ENCODE data around the gene SLC35F4. TPM values are rescaled to one million over a fixed set of nuclear protein-coding genes. Genes with fewer than 3 reads are reported as not detected.

Gene SLC35F4
- total RNA-seq, 1 donor from 2014 or later = not detected

GRCh38 chr14:57660208-57660607 is 205.7 kb downstream of the SLC35F4 start:
- Histone ChIP-seq H3K36me3 (ENCODE audit: control insufficient read depth in 3 of 3, insufficient read depth in 3 of 3, low read length in 3 of 3) (no peaks in the 10 kb centered on the region), H3K9ac (ENCODE audit: low read depth in 1 of 3, low read length in 3 of 3) (no peak overlapping the region), H3K27me3 (ENCODE audit: control insufficient read depth in 3 of 3, insufficient read depth in 3 of 3, low read length in 3 of 3) (no peaks in the 10 kb centered on the region)

GRCh38 chr14:57659052-57659451 is 206.8 kb downstream of the SLC35F4 start:
- Histone ChIP-seq H3K4me3 (ENCODE audit: low read length in 3 of 3) (no peak overlapping the region), H3K36me3 (ENCODE audit: control insufficient read depth in 3 of 3, insufficient read depth in 3 of 3, low read length in 3 of 3) (no peaks in the 10 kb centered on the region)

More at GRCh38 chr14:57660208-57660607, 205.7 kb downstream of the SLC35F4 start:
- Histone ChIP-seq H3K27ac (ENCODE audit: low read depth, low read length) (no peak overlapping the region), H3K9me3 (ENCODE audit: control insufficient read depth in 3 of 3, low read length in 3 of 3) (peaks cover 0 to 4% (median 4%) of the 10 kb centered on the region in 3 donors), H3K4me1 (ENCODE audit: control insufficient read depth in 3 of 3, insufficient read depth in 3 of 3, low read length in 3 of 3) (no peaks in the 10 kb centered on the region), H3K4me3 (ENCODE audit: low read length in 3 of 3) (no peak overlapping the region)

GRCh38 chr14:57657487-57657886 is 208.4 kb downstream of the SLC35F4 start:
- no peaks in the 10 kb centered on the region for H3K27me3 ChIP-seq (ENCODE audit: control insufficient read depth in 3 of 3, insufficient read depth in 3 of 3, low read length in 3 of 3)
- no peaks in the 10 kb centered on the region for H3K4me1 ChIP-seq (ENCODE audit: control insufficient read depth in 3 of 3, insufficient read depth in 3 of 3, low read length in 3 of 3)
- H3K4me3 ChIP-seq (ENCODE audit: low read length in 3 of 3) = no peak overlapping the region
- peaks cover 0 to under 1% (median 0%) of the 10 kb centered on the region in 3 donors for H3K9me3 ChIP-seq (ENCODE audit: control insufficient read depth in 3 of 3, low read length in 3 of 3)
- no peak overlapping the region for H3K27ac ChIP-seq (ENCODE audit: low read depth, low read length)
- H3K9ac ChIP-seq (ENCODE audit: low read depth in 1 of 3, low read length in 3 of 3) = no peak overlapping the region
- no peaks in the 10 kb centered on the region for H3K36me3 ChIP-seq (ENCODE audit: control insufficient read depth in 3 of 3, insufficient read depth in 3 of 3, low read length in 3 of 3)

More at GRCh38 chr14:57659052-57659451, 206.8 kb downstream of the SLC35F4 start:
- no peak overlapping the region for H3K27ac ChIP-seq (ENCODE audit: low read depth, low read length)
- no peak overlapping the region for H3K9ac ChIP-seq (ENCODE audit: low read depth in 1 of 3, low read length in 3 of 3)
- H3K27me3 ChIP-seq (ENCODE audit: control insufficient read depth in 3 of 3, insufficient read depth in 3 of 3, low read length in 3 of 3) = no peaks in the 10 kb centered on the region
- H3K9me3 ChIP-seq (ENCODE audit: control insufficient read depth in 3 of 3, low read length in 3 of 3) = peaks cover 0 to 4% (median 4%) of the 10 kb centered on the region in 3 donors
- no peaks in the 10 kb centered on the region for H3K4me1 ChIP-seq (ENCODE audit: control insufficient read depth in 3 of 3, insufficient read depth in 3 of 3, low read length in 3 of 3)

- no peaks in the 10 kb centered on the region for H3K4me1 ChIP-seq (ENCODE audit: control insufficient read depth in 3 of 3, insufficient read depth in 3 of 3, low read length in 3 of 3)
- no peak overlapping the region for H3K9ac ChIP-seq (ENCODE audit: low read depth in 1 of 3, low read length in 3 of 3)
- no peak overlapping the region for H3K27ac ChIP-seq (ENCODE audit: low read depth, low read length)
- H3K27me3 ChIP-seq (ENCODE audit: control insufficient read depth in 3 of 3, insufficient read depth in 3 of 3, low read length in 3 of 3) = no peaks in the 10 kb centered on the region
- no peaks in the 10 kb centered on the region for H3K36me3 ChIP-seq (ENCODE audit: control insufficient read depth in 3 of 3, insufficient read depth in 3 of 3, low read length in 3 of 3)
- H3K9me3 ChIP-seq (ENCODE audit: control insufficient read depth in 3 of 3, low read length in 3 of 3) = no peaks in the 10 kb centered on the region
- no peak overlapping the region for H3K4me3 ChIP-seq (ENCODE audit: low read length in 3 of 3)
Observed at GRCh38 chr14:57656853-57657252, 209.0 kb downstream of the SLC35F4 start.

GRCh38 chr14:57652769-57653168 is 213.1 kb downstream of the SLC35F4 start:
- Histone ChIP-seq H3K36me3 (ENCODE audit: control insufficient read depth in 3 of 3, insufficient read depth in 3 of 3, low read length in 3 of 3) (no peaks in the 10 kb centered on the region), H3K4me1 (ENCODE audit: control insufficient read depth in 3 of 3, insufficient read depth in 3 of 3, low read length in 3 of 3) (no peaks in the 10 kb centered on the region), H3K9ac (ENCODE audit: low read depth in 1 of 3, low read length in 3 of 3) (no peak overlapping the region), H3K27ac (ENCODE audit: low read depth, low read length) (no peak overlapping the region), H3K4me3 (ENCODE audit: low read length in 3 of 3) (no peak overlapping the region), H3K9me3 (ENCODE audit: control insufficient read depth in 3 of 3, low read length in 3 of 3) (no peaks in the 10 kb centered on the region), H3K27me3 (ENCODE audit: control insufficient read depth in 3 of 3, insufficient read depth in 3 of 3, low read length in 3 of 3) (no peaks in the 10 kb centered on the region)

GRCh38 chr14:57641776-57642175 is 224.1 kb downstream of the SLC35F4 start:
- no peaks in the 10 kb centered on the region for H3K4me1 ChIP-seq (ENCODE audit: control insufficient read depth in 3 of 3, insufficient read depth in 3 of 3, low read length in 3 of 3)
- no peak overlapping the region for H3K4me3 ChIP-seq (ENCODE audit: low read length in 3 of 3)
- H3K9me3 ChIP-seq (ENCODE audit: control insufficient read depth in 3 of 3, low read length in 3 of 3) = no peaks in the 10 kb centered on the region
- H3K36me3 ChIP-seq (ENCODE audit: control insufficient read depth in 3 of 3, insufficient read depth in 3 of 3, low read length in 3 of 3) = no peaks in the 10 kb centered on the region
- H3K27ac ChIP-seq (ENCODE audit: low read depth, low read length) = no peak overlapping the region
- H3K9ac ChIP-seq (ENCODE audit: low read depth in 1 of 3, low read length in 3 of 3) = no peak overlapping the region
- no peaks in the 10 kb centered on the region for H3K27me3 ChIP-seq (ENCODE audit: control insufficient read depth in 3 of 3, insufficient read depth in 3 of 3, low read length in 3 of 3)

- no peaks in the 10 kb centered on the region for H3K9me3 ChIP-seq (ENCODE audit: control insufficient read depth in 3 of 3, low read length in 3 of 3)
- no peaks in the 10 kb centered on the region for H3K36me3 ChIP-seq (ENCODE audit: control insufficient read depth in 3 of 3, insufficient read depth in 3 of 3, low read length in 3 of 3)
- no peak overlapping the region for H3K9ac ChIP-seq (ENCODE audit: low read depth in 1 of 3, low read length in 3 of 3)
- no peak overlapping the region for H3K4me3 ChIP-seq (ENCODE audit: low read length in 3 of 3)
- no peak overlapping the region for H3K27ac ChIP-seq (ENCODE audit: low read depth, low read length)
- no peaks in the 10 kb centered on the region for H3K27me3 ChIP-seq (ENCODE audit: control insufficient read depth in 3 of 3, insufficient read depth in 3 of 3, low read length in 3 of 3)
- no peaks in the 10 kb centered on the region for H3K4me1 ChIP-seq (ENCODE audit: control insufficient read depth in 3 of 3, insufficient read depth in 3 of 3, low read length in 3 of 3)
Observed at GRCh38 chr14:57640036-57640435, 225.9 kb downstream of the SLC35F4 start.

- no peaks in the 10 kb centered on the region for H3K27me3 ChIP-seq (ENCODE audit: control insufficient read depth in 3 of 3, insufficient read depth in 3 of 3, low read length in 3 of 3)
- no peak overlapping the region for H3K27ac ChIP-seq (ENCODE audit: low read depth, low read length)
- no peaks in the 10 kb centered on the region for H3K4me1 ChIP-seq (ENCODE audit: control insufficient read depth in 3 of 3, insufficient read depth in 3 of 3, low read length in 3 of 3)
- no peaks in the 10 kb centered on the region for H3K9me3 ChIP-seq (ENCODE audit: control insufficient read depth in 3 of 3, low read length in 3 of 3)
- no peaks in the 10 kb centered on the region for H3K36me3 ChIP-seq (ENCODE audit: control insufficient read depth in 3 of 3, insufficient read depth in 3 of 3, low read length in 3 of 3)
- H3K4me3 ChIP-seq (ENCODE audit: low read length in 3 of 3) = no peak overlapping the region
- no peak overlapping the region for H3K9ac ChIP-seq (ENCODE audit: low read depth in 1 of 3, low read length in 3 of 3)
Observed at GRCh38 chr14:57637901-57638300, 228.0 kb downstream of the SLC35F4 start.

GRCh38 chr14:57634335-57634734 is 231.6 kb downstream of the SLC35F4 start:
- no peaks in the 10 kb centered on the region for H3K4me1 ChIP-seq (ENCODE audit: control insufficient read depth in 3 of 3, insufficient read depth in 3 of 3, low read length in 3 of 3)
- H3K4me3 ChIP-seq (ENCODE audit: low read length in 3 of 3) = no peak overlapping the region
- H3K27ac ChIP-seq (ENCODE audit: low read depth, low read length) = no peak overlapping the region
- no peaks in the 10 kb centered on the region for H3K27me3 ChIP-seq (ENCODE audit: control insufficient read depth in 3 of 3, insufficient read depth in 3 of 3, low read length in 3 of 3)
- no peak overlapping the region for H3K9ac ChIP-seq (ENCODE audit: low read depth in 1 of 3, low read length in 3 of 3)
- H3K9me3 ChIP-seq (ENCODE audit: control insufficient read depth in 3 of 3, low read length in 3 of 3) = no peaks in the 10 kb centered on the region
- H3K36me3 ChIP-seq (ENCODE audit: control insufficient read depth in 3 of 3, insufficient read depth in 3 of 3, low read length in 3 of 3) = no peaks in the 10 kb centered on the region

- no peak overlapping the region for H3K9ac ChIP-seq (ENCODE audit: low read depth in 1 of 3, low read length in 3 of 3)
- no peaks in the 10 kb centered on the region for H3K27me3 ChIP-seq (ENCODE audit: control insufficient read depth in 3 of 3, insufficient read depth in 3 of 3, low read length in 3 of 3)
Observed at GRCh38 chr14:57632649-57633048, 233.2 kb downstream of the SLC35F4 start.

GRCh38 chr14:57617510-57617909 is 248.4 kb downstream of the SLC35F4 start:
- H3K27ac ChIP-seq (ENCODE audit: low read depth, low read length) = no peak overlapping the region
- no peaks in the 10 kb centered on the region for H3K36me3 ChIP-seq (ENCODE audit: control insufficient read depth in 3 of 3, insufficient read depth in 3 of 3, low read length in 3 of 3)
- H3K4me1 ChIP-seq (ENCODE audit: control insufficient read depth in 3 of 3, insufficient read depth in 3 of 3, low read length in 3 of 3) = no peaks in the 10 kb centered on the region
- H3K27me3 ChIP-seq (ENCODE audit: control insufficient read depth in 3 of 3, insufficient read depth in 3 of 3, low read length in 3 of 3) = no peaks in the 10 kb centered on the region
- no peaks in the 10 kb centered on the region for H3K9me3 ChIP-seq (ENCODE audit: control insufficient read depth in 3 of 3, low read length in 3 of 3)
- no peak overlapping the region for H3K4me3 ChIP-seq (ENCODE audit: low read length in 3 of 3)
- H3K9ac ChIP-seq (ENCODE audit: low read depth in 1 of 3, low read length in 3 of 3) = no peak overlapping the region

More at GRCh38 chr14:57632649-57633048, 233.2 kb downstream of the SLC35F4 start:
- no peak overlapping the region for H3K27ac ChIP-seq (ENCODE audit: low read depth, low read length)
- no peaks in the 10 kb centered on the region for H3K4me1 ChIP-seq (ENCODE audit: control insufficient read depth in 3 of 3, insufficient read depth in 3 of 3, low read length in 3 of 3)
- no peak overlapping the region for H3K4me3 ChIP-seq (ENCODE audit: low read length in 3 of 3)
- no peaks in the 10 kb centered on the region for H3K36me3 ChIP-seq (ENCODE audit: control insufficient read depth in 3 of 3, insufficient read depth in 3 of 3, low read length in 3 of 3)
- no peaks in the 10 kb centered on the region for H3K9me3 ChIP-seq (ENCODE audit: control insufficient read depth in 3 of 3, low read length in 3 of 3)

Measured in skeletal muscle tissue (tissue), 4 donors.